ENCODE data around the gene TRIM77.
"Not testable (repeated sequence)": the region's sequence is repeated elsewhere in the genome, so short reads cannot be mapped to it uniquely, and the experiment has no call there.

DNA sequence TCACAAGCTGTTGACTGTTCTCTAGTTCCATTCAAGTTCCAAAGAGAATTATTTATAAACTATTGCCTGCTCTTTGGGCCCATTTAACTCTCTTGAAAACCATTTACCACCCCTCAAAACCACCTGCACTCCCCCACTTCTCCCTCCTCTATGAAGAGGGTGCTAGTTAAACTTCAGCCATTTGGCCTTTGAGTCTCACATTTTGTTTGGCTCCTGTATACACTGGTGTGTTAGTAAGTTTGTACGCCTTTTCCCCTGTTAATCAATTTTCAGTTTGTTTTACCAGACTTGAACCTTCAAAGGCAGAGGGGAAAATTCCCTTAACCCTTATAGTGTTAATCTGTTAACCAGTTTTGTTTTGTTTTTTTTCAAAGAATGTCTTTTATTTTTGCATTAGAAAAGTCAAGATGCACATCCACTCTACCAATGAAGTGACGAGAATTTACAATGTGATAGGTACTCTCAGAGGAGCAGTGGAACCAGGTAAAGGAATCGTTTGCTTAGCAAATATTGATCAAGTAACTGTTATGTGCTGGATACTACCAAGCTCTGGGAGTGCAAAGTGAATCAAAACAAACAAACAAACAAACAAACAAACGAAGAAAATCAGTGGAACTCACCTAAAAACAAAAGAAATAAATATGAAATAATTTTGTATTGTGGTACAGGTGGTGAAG is 40.0 kb upstream of the TRIM77 start:
- TF ChIP-seq, protein P1, sequence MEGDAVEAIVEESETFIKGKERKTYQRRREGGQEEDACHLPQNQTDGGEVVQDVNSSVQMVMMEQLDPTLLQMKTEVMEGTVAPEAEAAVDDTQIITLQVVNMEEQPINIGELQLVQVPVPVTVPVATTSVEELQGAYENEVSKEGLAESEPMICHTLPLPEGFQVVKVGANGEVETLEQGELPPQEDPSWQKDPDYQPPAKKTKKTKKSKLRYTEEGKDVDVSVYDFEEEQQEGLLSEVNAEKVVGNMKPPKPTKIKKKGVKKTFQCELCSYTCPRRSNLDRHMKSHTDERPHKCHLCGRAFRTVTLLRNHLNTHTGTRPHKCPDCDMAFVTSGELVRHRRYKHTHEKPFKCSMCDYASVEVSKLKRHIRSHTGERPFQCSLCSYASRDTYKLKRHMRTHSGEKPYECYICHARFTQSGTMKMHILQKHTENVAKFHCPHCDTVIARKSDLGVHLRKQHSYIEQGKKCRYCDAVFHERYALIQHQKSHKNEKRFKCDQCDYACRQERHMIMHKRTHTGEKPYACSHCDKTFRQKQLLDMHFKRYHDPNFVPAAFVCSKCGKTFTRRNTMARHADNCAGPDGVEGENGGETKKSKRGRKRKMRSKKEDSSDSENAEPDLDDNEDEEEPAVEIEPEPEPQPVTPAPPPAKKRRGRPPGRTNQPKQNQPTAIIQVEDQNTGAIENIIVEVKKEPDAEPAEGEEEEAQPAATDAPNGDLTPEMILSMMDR (conservative IDR thresholded peaks at IDR 0.05 in 1 of 2, IDR thresholded peaks at IDR 0.05 in 1 of 2; ENCODE audit: low read depth in 1 of 2, low read length in 2 of 2) = not testable (repeated sequence)
- not testable (repeated sequence) for TF ChIP-seq EZH2 (IDR thresholded peaks at IDR 0.05; ENCODE audit: low read length, missing control alignments)

Data from fibroblast of lung (primary cell).